H1 (cell line): ENCODE measurements around the gene HABP4. TPM values are rescaled to one million over a fixed set of nuclear protein-coding genes. Genes with fewer than 3 reads are reported as not detected.

Source experiments
- CTCF ChIA-PET: fragments of 300-600 bp; sonication (Branson Sonifier 250); formaldehyde crosslinking; loops from one replicate; lab custom pipeline; 2021; ENCODE audit not compliant: partially characterized antibody; lab: Charles Lee
- POLR2A ChIA-PET: fragments of 300-600 bp; sonication (Branson Sonifier 250); formaldehyde crosslinking; loops from one replicate; lab custom pipeline; 2021; ENCODE audit warnings: inconsistent platforms; ENCODE audit not compliant: partially characterized antibody; lab: Charles Lee
- DNase-seq, 2 experiments: peaks; one replicate each; pipeline versions ENCODE4 v3.0.0 to v3.0.0-alpha.2; 2010 to 2022; ENCODE audit warnings: low spot score in 2 of 2, low read depth in 1 of 2, mixed read lengths in 1 of 2
- FAIRE-seq: peaks from 2 replicates; lab custom pipeline; 2011; peaks lifted over from hg19 to GRCh38; lab: Jason Lieb, UNC
- H2AFZ ChIP-seq: 2 replicates; pipeline ENCODE4 v1.8.1; 2012; ENCODE audit warnings: low read length, inconsistent platforms
- H2AK5ac ChIP-seq: 2 replicates; pipeline ENCODE4 v1.6.1; 2013; ENCODE audit warnings: low read depth, low read length
- H2BK120ac ChIP-seq: replicated peaks from 2 replicates; pipeline ENCODE3; 2013; ENCODE audit warnings: low read depth, low read length, inconsistent platforms
- H2BK12ac ChIP-seq: 2 replicates; pipeline ENCODE4 v1.6.1; 2013; ENCODE audit warnings: low read depth, low read length
- H2BK15ac ChIP-seq: 2 replicates; pipeline ENCODE4 v1.6.1; 2013; ENCODE audit warnings: low read length
- H2BK20ac ChIP-seq: 2 replicates; pipeline ENCODE4 v1.6.1; 2013; ENCODE audit warnings: low read length
- H2BK5ac ChIP-seq: 2 replicates; pipeline ENCODE4 v1.6.1; 2013; ENCODE audit warnings: low read depth, low read length
- H3K14ac ChIP-seq: 2 replicates; pipeline ENCODE4 v1.6.1; 2013; ENCODE audit warnings: inconsistent platforms; ENCODE audit not compliant: insufficient read length
- H3K18ac ChIP-seq: 2 replicates; pipeline ENCODE4 v1.6.1; 2013; ENCODE audit warnings: low read length; ENCODE audit errors: extremely low read depth
- H3K23ac ChIP-seq: 2 replicates; pipeline ENCODE4 v1.6.1; 2013; ENCODE audit warnings: inconsistent platforms; ENCODE audit not compliant: insufficient read length
- H3K23me2 ChIP-seq: 2 replicates; pipeline ENCODE4 v1.6.1; 2013; ENCODE audit warnings: low read depth, low read length
- H3K27ac ChIP-seq: 2 replicates; pipeline ENCODE4 v1.6.1; 2011; ENCODE audit warnings: low read depth, low read length, inconsistent platforms
- H3K27me3 ChIP-seq, 4 experiments: replicated peaks in 1 of 4; 1 replicate in 1 of 4; 2 replicates in 3 of 4; pipeline versions ENCODE4 v1.6.1 to v1.8.1; 2011 to 2013; ENCODE audit warnings: low read length in 3 of 4, mild to moderate bottlenecking in 3 of 4, inconsistent platforms in 2 of 4, mixed read lengths in 2 of 4, moderate library complexity in 1 of 4; ENCODE audit not compliant: control insufficient read depth in 3 of 4, insufficient read depth in 3 of 4; ENCODE audit errors: extremely low read depth in 1 of 4
- H3K36me3 ChIP-seq, 4 experiments: 2 replicates each; pipeline versions ENCODE4 v1.6.1 to v1.8.1; 2011 to 2013; ENCODE audit warnings: mild to moderate bottlenecking in 4 of 4, low read length in 3 of 4, moderate library complexity in 2 of 4, control low read depth in 1 of 4, inconsistent platforms in 1 of 4; ENCODE audit not compliant: insufficient read depth in 4 of 4, control insufficient read depth in 2 of 4
- H3K4ac ChIP-seq: replicated peaks from 2 replicates; pipeline ENCODE3; 2013; ENCODE audit warnings: low read length, low read depth, mixed read lengths, inconsistent platforms; ENCODE audit not compliant: insufficient read length
- H3K4me1 ChIP-seq, 4 experiments: replicated peaks in 1 of 4; 1 replicate in 1 of 4; 2 replicates in 3 of 4; pipeline versions ENCODE4 v1.6.1 to v1.8.1; 2011 to 2013; ENCODE audit warnings: low read length in 3 of 4, inconsistent platforms in 2 of 4, mixed read lengths in 1 of 4; ENCODE audit not compliant: insufficient read depth in 4 of 4, control insufficient read depth in 3 of 4
- H3K4me2 ChIP-seq, 2 experiments: 2 replicates each; pipeline versions ENCODE4 v1.6.1 to v1.8.1; 2011 to 2013; ENCODE audit warnings: low read depth in 2 of 2, low read length in 2 of 2, control low read depth in 1 of 2, inconsistent platforms in 1 of 2, mild to moderate bottlenecking in 1 of 2; ENCODE audit not compliant: insufficient read depth in 1 of 2
- H3K4me3 ChIP-seq, 4 experiments: fragments of 200-600, 300-600 bp in 1 of 4; sonication (generic), shearing (Covaris generic), sonication (Bioruptor Twin) in 1 of 4; 2 replicates each; pipeline versions ENCODE4 v1.5.1 to v1.8.1; 2011 to 2016; ENCODE audit warnings: low read length in 4 of 4, low read depth in 3 of 4, control low read depth in 2 of 4, inconsistent platforms in 2 of 4, mild to moderate bottlenecking in 2 of 4, mixed read lengths in 1 of 4, moderate library complexity in 1 of 4; ENCODE audit not compliant: insufficient read depth in 2 of 4; ENCODE audit errors: extremely low read depth in 1 of 4
- H3K56ac ChIP-seq: replicated peaks from 2 replicates; pipeline ENCODE3; 2013; ENCODE audit warnings: low read depth, mild to moderate bottlenecking, mixed read lengths, low read length, inconsistent platforms; ENCODE audit not compliant: insufficient read length
- H3K79me1 ChIP-seq: 2 replicates; pipeline ENCODE4 v1.6.1; 2013; ENCODE audit warnings: low read depth, low read length, control low read depth
- H3K79me2 ChIP-seq, 2 experiments: 2 replicates each; pipeline versions ENCODE4 v1.6.1 to v1.8.1; 2012 to 2013; ENCODE audit warnings: low read length in 2 of 2, mild to moderate bottlenecking in 2 of 2, inconsistent platforms in 1 of 2; ENCODE audit not compliant: insufficient read depth in 2 of 2, control insufficient read depth in 1 of 2
- H3K9ac ChIP-seq, 4 experiments: replicated peaks in 1 of 4; 1 replicate in 1 of 4; 2 replicates in 3 of 4; pipeline versions ENCODE4 v1.6.1 to v1.8.1; 2011 to 2013; ENCODE audit warnings: low read depth in 3 of 4, low read length in 3 of 4, control low read depth in 2 of 4, mild to moderate bottlenecking in 2 of 4, moderate library complexity in 2 of 4, inconsistent platforms in 1 of 4; ENCODE audit errors: extremely low read depth in 1 of 4
- H3K9me3 ChIP-seq, 2 experiments: 2 replicates each; pipeline versions ENCODE4 v1.6.1 to v1.8.1; 2012 to 2013; ENCODE audit warnings: mild to moderate bottlenecking in 2 of 2, moderate library complexity in 2 of 2, control low read depth in 1 of 2, inconsistent platforms in 1 of 2, low read depth in 1 of 2, low read length in 1 of 2, mixed read lengths in 1 of 2; ENCODE audit not compliant: insufficient read depth in 2 of 2
- H4K20me1 ChIP-seq, 2 experiments: replicated peaks in 1 of 2; 2 replicates each; pipeline versions ENCODE3 to v1.8.1; 2011 to 2013; ENCODE audit warnings: inconsistent platforms in 2 of 2, low read length in 2 of 2, mild to moderate bottlenecking in 1 of 2; ENCODE audit not compliant: insufficient read depth in 2 of 2, control insufficient read depth in 1 of 2
- H4K5ac ChIP-seq: 2 replicates; pipeline ENCODE4 v1.6.1; 2013; ENCODE audit warnings: low read length, low read depth, mixed read lengths, inconsistent platforms; ENCODE audit not compliant: insufficient read length
- H4K8ac ChIP-seq: 2 replicates; pipeline ENCODE4 v1.8.0; 2013; ENCODE audit warnings: mild to moderate bottlenecking, moderate library complexity, low read length, inconsistent platforms; ENCODE audit not compliant: insufficient read depth; ENCODE audit errors: extremely low read depth
- H4K91ac ChIP-seq: replicated peaks from 2 replicates; pipeline ENCODE3; 2013; ENCODE audit warnings: low read length, mixed read lengths, inconsistent platforms; ENCODE audit not compliant: insufficient read length
- BCL11A ChIP-seq, 2 experiments: IDR thresholded peaks; one replicate each; pipeline ENCODE4 v1.6.1; 2011; ENCODE audit warnings: low read depth in 2 of 2, low read length in 2 of 2, mild to moderate bottlenecking in 2 of 2
- CEBPB ChIP-seq: IDR thresholded peaks from 2 replicates; pipeline ENCODE4 v1.6.1; 2012; ENCODE audit warnings: low read depth, low read length
- EGR1 ChIP-seq: IDR thresholded peaks from 2 replicates; pipeline ENCODE4 v1.6.1; 2011; ENCODE audit warnings: low read depth, low read length, borderline replicate concordance
- KDM1A ChIP-seq: fragments of 200-600, 300-600 bp; sonication (generic); IDR thresholded peaks from 2 replicates; pipeline ENCODE4 v1.7.1; 2016; ENCODE audit warnings: mild to moderate bottlenecking, low read length, borderline replicate concordance
- MAFK ChIP-seq: IDR thresholded peaks from 2 replicates; pipeline ENCODE4 v1.6.1; 2012; ENCODE audit warnings: low read depth, mild to moderate bottlenecking, improper control_type of control experiment, low read length
- SUZ12 ChIP-seq: fragments of 200-600 bp; sonication (generic); IDR thresholded peaks from 2 replicates; pipeline ENCODE4 v1.6.1; 2012; ENCODE audit warnings: mild to moderate bottlenecking, inconsistent platforms, low read length, moderate library complexity, mixed read lengths
- TCF12 ChIP-seq: IDR thresholded peaks from 2 replicates; pipeline ENCODE4 v1.6.1; 2011; ENCODE audit warnings: low read depth, mild to moderate bottlenecking, low read length
- WGBS, 2 experiments: shearing (Covaris generic) in 1 of 2; methylation state at CpG; one replicate each; pipeline versions ENCODE4 v1.1.6 to v1.1.7; 2013 to 2015; ENCODE audit warnings: low lambda C conversion rate in 2 of 2, mixed read lengths in 2 of 2, inconsistent platforms in 1 of 2, low coverage in 1 of 2, missing lambda C conversion rate in 1 of 2; ENCODE audit not compliant: insufficient replicate concordance in 2 of 2, insufficient coverage in 1 of 2, insufficient read length in 1 of 2; ENCODE audit errors: extremely low coverage in 1 of 2, missing lambda C conversion rate in 1 of 2; 5-methylcytosine and 5-hydroxymethylcytosine counted together
- polyA plus RNA-seq, 7 experiments: library from polyadenylated mRNA; depleted of rRNA in 3 of 7; stranded (reverse) in 5 of 7; unstranded in 2 of 7; fragments of >200 nt in 5 of 7; fragments of 200-250 nt in 2 of 7; gene quantifications; 1 replicate in 5 of 7; 2 replicates in 1 of 7; 4 replicates in 1 of 7; pipeline versions ENCODE4 v1.2.1 to v1.2.3, GENCODE V29; 2011 to 2013; ENCODE audit warnings: missing spikeins in 2 of 7, mixed read lengths in 2 of 7
- total RNA-seq: library from RNA; stranded (reverse); fragmentation: NEBNext Ultra II Directional; extraction: Animal tissue kit (Norgen Biotek cat#: 25700); gene quantifications from 2 replicates; pipeline ENCODE4 v1.2.1, GENCODE V29; 2021

The HABP4 gene
- total and polyA plus RNA-seq, 2 of the 8 experiments (the other 6 are each of a cell fraction or from before 2014, with no cell fraction given): 3.3 to 11.2 TPM

GRCh38 chr9:96505316-96505991 is 55.5 kb downstream of the HABP4 start:
- ChIA-PET CTCF (interaction anchor here (0.6 to 1.9 kb wide), 4 partner anchors 20 to 116 kb away, joined by 3 to 5 read pairs (median 4); no protein-coding TSS in a partner anchor), POLR2A (interaction anchor here (0.6 to 1.5 kb wide), 2 partner anchors 13 to 16 kb away, joined by 4 to 6 read pairs; no protein-coding TSS in a partner anchor)
- TF ChIP-seq KDM1A (no peak), MAFK (no peak), BCL11A (IDR thresholded peaks at IDR 0.05; ENCODE audit: low read depth in 2 of 2, low read length in 2 of 2) (no peak), EGR1 (no peak), TCF12 (no peak), SUZ12 (no peak), CEBPB (no peak)
- Histone ChIP-seq H3K4ac (no peak overlapping the region), H3K14ac (no peak overlapping the region), H3K23ac (no peak overlapping the region), H3K9me3 (no peaks in the 10 kb centered on the region), H3K23me2 (no peaks in the 10 kb centered on the region), H2BK20ac (no peak overlapping the region), H2AFZ (no peak overlapping the region), H4K5ac (no peak overlapping the region), H2BK120ac (no peak overlapping the region), H4K20me1 (no peaks in the 10 kb centered on the region), H3K4me2 (no peak overlapping the region), H3K56ac (no peak overlapping the region), H3K18ac (no peak overlapping the region), H3K9ac (no peak overlapping the region), H3K36me3 (no peaks in the 10 kb centered on the region; a peak in 1 of 8 replicates), H4K8ac (no peak overlapping the region), H4K91ac (no peak overlapping the region), H2AK5ac (no peak overlapping the region), H3K79me1 (no peaks in the 10 kb centered on the region), H3K27ac (no peak overlapping the region), H3K4me3 (no peak overlapping the region), H2BK12ac (no peak overlapping the region), H3K79me2 (no peaks in the 10 kb centered on the region), H2BK15ac (no peak overlapping the region), H2BK5ac (no peak overlapping the region), H3K4me1 (peaks cover 0 to 6% (median 1%) of the 10 kb centered on the region in 4 experiments; a peak in 4 of 7 replicates), H3K27me3 (no peaks in the 10 kb centered on the region)
- no peak for FAIRE-seq
- 93% methylated on average over 13 of the region's 13 CpGs; no CpG with 5 or more reads in 1 of the 2 experiments for WGBS, 2 experiments
- DNase-seq: no peak
